HCT116 (cell line): ENCODE data around the gene TPTE2. TPM values are rescaled to one million over a fixed set of nuclear protein-coding genes. Genes with fewer than 3 reads are reported as not detected.

Experiments used
- ATAC-seq: fragments of 200-7000 bp; cut with Tn5 transposase; 2 replicates; pipeline ENCODE4 v1.9.1; 2020; ENCODE audit warnings: mild to moderate bottlenecking, moderate library complexity
- BruUV-seq: library from RNA; stranded (reverse); fragments of 400-500 nt; replicated peaks from 2 replicates; lab custom pipeline; 2021; lab: Mats Ljungman, UMichigan
- CTCF ChIA-PET: fragments of 300-600 bp; sonication (Branson Sonifier 250); formaldehyde crosslinking; loops from one replicate; lab custom pipeline; 2021; ENCODE audit warnings: antibody characterized with exemption; lab: Charles Lee
- POLR2A ChIA-PET: fragments of 300-600, 350-600 bp; sonication (Branson Sonifier 250); formaldehyde crosslinking; loops from one replicate; lab custom pipeline; 2021; ENCODE audit warnings: antibody characterized with exemption; lab: Charles Lee
- RAD21 ChIA-PET, 2 experiments: fragments of 300-600 bp; sonication (Branson Sonifier 250); formaldehyde crosslinking; loops; one replicate each; lab custom pipeline; 2023; ENCODE audit warnings: low total read pairs in 2 of 2; ENCODE audit not compliant: uncharacterized antibody in 2 of 2, unreplicated experiment in 2 of 2, low non-redundant PET in 1 of 2; lab: Charles Lee
- DNase-seq: peaks from one replicate; pipeline ENCODE4 v3.0.0-alpha.2; 2010; ENCODE audit warnings: low read depth, low spot score
- H2AFZ ChIP-seq: fragments of 200-600 bp; shearing (Covaris generic), sonication (generic); 2 replicates; pipeline ENCODE4 v1.6.1; 2017; ENCODE audit warnings: low read depth, mixed run types, mixed read lengths, antibody characterized with exemption, low read length; ENCODE audit not compliant: poor library complexity, severe bottlenecking
- H3K27ac ChIP-seq: 2 replicates; pipeline ENCODE4 v1.5.1; 2012; ENCODE audit warnings: low read depth, low read length
- H3K27me3 ChIP-seq: fragments of 200-600 bp; sonication (generic); 2 replicates; pipeline ENCODE4 v1.6.1; 2016; ENCODE audit warnings: mixed run types, low read length, mixed read lengths; ENCODE audit not compliant: insufficient read depth
- H3K36me3 ChIP-seq, 2 experiments: fragments of 200-500 bp in 1 of 2; fragments of 200-600 bp in 1 of 2; sonication (Bioruptor generic) in 1 of 2; sonication (generic) in 1 of 2; 2 replicates each; pipeline versions ENCODE4 v1.5.1 to v1.6.1; 2014 to 2016; ENCODE audit warnings: low read length in 2 of 2, inconsistent platforms in 1 of 2, mixed read lengths in 1 of 2, mixed run types in 1 of 2; ENCODE audit not compliant: insufficient read depth in 2 of 2, control insufficient read depth in 1 of 2
- H3K4me1 ChIP-seq, 2 experiments: fragments of 200-600 bp in 1 of 2; sonication (generic) in 1 of 2; 2 replicates each; pipeline versions ENCODE4 v1.5.1 to v1.6.1; 2012 to 2017; ENCODE audit warnings: low read length in 2 of 2, inconsistent platforms in 1 of 2, mild to moderate bottlenecking in 1 of 2, mixed read lengths in 1 of 2, mixed run types in 1 of 2, moderate library complexity in 1 of 2; ENCODE audit not compliant: insufficient read depth in 2 of 2, control insufficient read depth in 1 of 2
- H3K4me2 ChIP-seq: fragments of 200-600 bp; sonication (generic); 2 replicates; pipeline ENCODE4 v1.6.1; 2017; ENCODE audit warnings: mixed run types, low read length, mixed read lengths
- H3K4me3 ChIP-seq, 2 experiments: fragments of 200-600 bp in 1 of 2; sonication (generic) in 1 of 2; replicated peaks in 1 of 2; 2 replicates each; pipeline ENCODE4 v1.5.1; 2011 to 2016; ENCODE audit warnings: low read length in 2 of 2, control low read depth in 1 of 2, low read depth in 1 of 2, mild to moderate bottlenecking in 1 of 2, mixed read lengths in 1 of 2, mixed run types in 1 of 2
- H3K79me2 ChIP-seq: fragments of 200-600 bp; sonication (generic); 2 replicates; pipeline ENCODE4 v1.6.1; 2017; ENCODE audit warnings: mild to moderate bottlenecking, mixed run types, low read length, moderate library complexity, mixed read lengths; ENCODE audit not compliant: insufficient read depth
- H3K9ac ChIP-seq: fragments of 200-600 bp; sonication (generic); 2 replicates; pipeline ENCODE4 v1.6.1; 2016; ENCODE audit warnings: low read length, mixed read lengths
- H3K9me2 ChIP-seq: fragments of 200-600 bp; sonication (generic), shearing (Covaris generic); 2 replicates; pipeline ENCODE4 v1.6.1; 2017; ENCODE audit warnings: mixed run types, mild to moderate bottlenecking, moderate library complexity; ENCODE audit not compliant: insufficient read depth
- H3K9me3 ChIP-seq, 2 experiments: fragments of 200-500 bp in 1 of 2; fragments of 200-600 bp in 1 of 2; sonication (Bioruptor generic) in 1 of 2; sonication (generic) in 1 of 2; 2 replicates each; pipeline ENCODE4 v1.6.1; 2014 to 2017; ENCODE audit warnings: low read length in 2 of 2, mixed read lengths in 2 of 2, inconsistent platforms in 1 of 2, low read depth in 1 of 2, mild to moderate bottlenecking in 1 of 2, mixed run types in 1 of 2, moderate library complexity in 1 of 2; ENCODE audit not compliant: control insufficient read depth in 1 of 2, insufficient read depth in 1 of 2
- H4K20me1 ChIP-seq: fragments of 200-600 bp; sonication (generic), shearing (Covaris generic); 2 replicates; pipeline ENCODE4 v1.6.1; 2017; ENCODE audit warnings: mixed run types, mild to moderate bottlenecking, moderate library complexity; ENCODE audit not compliant: insufficient read depth
- CEBPB ChIP-seq: IDR thresholded peaks from 2 replicates; pipeline ENCODE4 v1.6.1; 2012; ENCODE audit warnings: low read depth
- EGR1 ChIP-seq: IDR thresholded peaks from 2 replicates; pipeline ENCODE4 v1.6.1; 2012; ENCODE audit warnings: low read depth
- ELF1 ChIP-seq: IDR thresholded peaks from 2 replicates; pipeline ENCODE4 v1.6.1; 2012; ENCODE audit warnings: low read depth, borderline replicate concordance
- EZH2 ChIP-seq: fragments of 200-600 bp; sonication (generic); IDR thresholded peaks from 2 replicates; pipeline ENCODE4 v1.6.1; 2017; ENCODE audit warnings: antibody characterized with exemption, mixed run types
- EZH2phosphoT487 ChIP-seq: fragments of 200-600 bp; IDR thresholded peaks from 2 replicates; pipeline ENCODE4 v1.6.1; 2018; ENCODE audit warnings: antibody characterized with exemption, borderline replicate concordance
- FOSL1 ChIP-seq: IDR thresholded peaks from 2 replicates; pipeline ENCODE4 v1.6.1; 2012; ENCODE audit warnings: low read depth
- POLR2A ChIP-seq: IDR thresholded peaks from 2 replicates; pipeline ENCODE4 v1.7.0; 2011; ENCODE audit warnings: borderline replicate concordance; ENCODE audit not compliant: insufficient read depth, insufficient read length; ENCODE audit errors: extremely low read depth
- SIN3A ChIP-seq: IDR thresholded peaks from 2 replicates; pipeline ENCODE4 v1.6.1; 2012; ENCODE audit warnings: low read depth
- SP1 ChIP-seq: IDR thresholded peaks from 2 replicates; pipeline ENCODE4 v1.6.1; 2012; ENCODE audit warnings: low read depth
- SRF ChIP-seq: IDR thresholded peaks from 2 replicates; pipeline ENCODE4 v1.6.1; 2012; ENCODE audit warnings: low read depth
- TCF7L2 ChIP-seq: IDR thresholded peaks from 2 replicates; pipeline ENCODE4 v1.7.0; 2011; ENCODE audit warnings: borderline replicate concordance, inconsistent platforms; ENCODE audit not compliant: insufficient read depth, insufficient read length; ENCODE audit errors: extremely low read depth
- YY1 ChIP-seq: IDR thresholded peaks from 2 replicates; pipeline ENCODE4 v1.6.1; 2011; ENCODE audit warnings: low read length, low read depth, moderate library complexity, mild to moderate bottlenecking; ENCODE audit not compliant: insufficient replicate concordance; ENCODE audit errors: extremely low read depth
- ZFX ChIP-seq: fragments of 450-650 bp; IDR thresholded peaks from 2 replicates; pipeline ENCODE4 v1.6.1; 2017
- ZNF274 ChIP-seq: fragments of 200-500 bp; sonication (Bioruptor generic); IDR thresholded peaks from 2 replicates; pipeline ENCODE4 v1.6.1; 2014; ENCODE audit warnings: mild to moderate bottlenecking, low read depth, low read length, inconsistent platforms
- intact Hi-C: fragments of 100-400 bp; cut with micrococcal nuclease; formaldehyde crosslinking; loops from 2 replicates; pipeline ENCODE4 v1.10.0; 2022
- total RNA-seq: library from RNA; stranded (reverse); gene quantifications from one replicate; pipeline ENCODE4 v1.2.1, GENCODE V29; 2021; ENCODE audit not compliant: unreplicated experiment
- TF ChIP-seq, protein P1 (sequence below): IDR thresholded peaks from 2 replicates; pipeline ENCODE4 v1.6.1; 2012; ENCODE audit warnings: low read depth
- TF ChIP-seq, protein P2 (sequence below): IDR thresholded peaks from 2 replicates; pipeline ENCODE4 v1.6.1; 2011; ENCODE audit warnings: mild to moderate bottlenecking, low read length, moderate library complexity; ENCODE audit not compliant: insufficient replicate concordance; ENCODE audit errors: extremely low read depth
- TF ChIP-seq, protein P3 (sequence below): IDR thresholded peaks from 2 replicates; pipeline ENCODE4 v1.6.1; 2012
- TF ChIP-seq, protein P4 (sequence below), 3 experiments: fragments of 200-600 bp in 1 of 3; sonication (generic) in 1 of 3; IDR thresholded peaks in 2 of 3; conservative IDR thresholded peaks in 1 of 3; 2 replicates each; pipeline ENCODE4 v1.5.1; 2012 to 2017; ENCODE audit warnings: low read depth in 2 of 3, low read length in 2 of 3, antibody characterized with exemption in 1 of 3, borderline replicate concordance in 1 of 3, control low read depth in 1 of 3, mild to moderate bottlenecking in 1 of 3, mixed read lengths in 1 of 3, mixed run types in 1 of 3, moderate library complexity in 1 of 3; ENCODE audit not compliant: insufficient read depth in 1 of 3

The TPTE2 gene
- total RNA-seq, 1 experiment from 2014 or later: not detected

DNA sequence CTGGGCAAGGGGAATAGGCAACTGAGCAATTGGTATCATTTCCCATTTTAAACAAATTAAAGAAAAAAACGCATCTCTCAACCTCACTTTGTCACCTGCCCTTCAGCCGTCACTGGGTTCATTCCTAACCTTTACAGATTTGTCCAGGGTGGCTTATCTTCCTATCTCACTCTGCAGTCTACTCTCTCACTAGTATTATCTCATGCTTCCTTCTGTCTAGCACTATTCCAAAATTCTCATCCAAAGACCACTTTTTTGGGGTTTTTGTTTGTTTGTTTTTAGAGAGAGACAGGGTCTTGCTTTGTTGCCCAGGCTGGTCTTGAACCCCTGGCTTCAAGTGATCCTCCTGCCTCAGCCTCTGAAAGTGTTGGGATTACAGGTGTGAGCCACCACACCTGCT, 45.4 kb upstream of the TPTE2 start:
- intact Hi-C loops: no loop called here
- H3K27ac ChIP-seq: no peak overlapping the region
- DNase-seq: no peak
- no peak overlapping the region for H2AFZ ChIP-seq
- ATAC-seq: no peak
- no peaks in the 10 kb centered on the region for H3K9me3 ChIP-seq
- H3K4me2 ChIP-seq: no peak overlapping the region
- H3K4me1 ChIP-seq: peaks cover 25 to 45% of the 10 kb centered on the region in 2 experiments
- RAD21 ChIA-PET: no interaction called here
- no peak overlapping the region for H3K4me3 ChIP-seq
- no TSS peak for BruUV-seq
- no peaks in the 10 kb centered on the region for H3K36me3 ChIP-seq
- peaks cover 100% of the 10 kb centered on the region for H3K79me2 ChIP-seq
- TF ChIP-seq ELF1 (no peak), TCF7L2 (no peak), SRF (no peak), CEBPB (no peak), FOSL1 (no peak), SP1 (no peak), EZH2phosphoT487 (no peak), YY1 (no peak), POLR2A (no peak), SIN3A (no peak), EGR1 (no peak), EZH2 (no peak), ZNF274 (no peak), ZFX (no peak)
- TF ChIP-seq, protein P1, sequence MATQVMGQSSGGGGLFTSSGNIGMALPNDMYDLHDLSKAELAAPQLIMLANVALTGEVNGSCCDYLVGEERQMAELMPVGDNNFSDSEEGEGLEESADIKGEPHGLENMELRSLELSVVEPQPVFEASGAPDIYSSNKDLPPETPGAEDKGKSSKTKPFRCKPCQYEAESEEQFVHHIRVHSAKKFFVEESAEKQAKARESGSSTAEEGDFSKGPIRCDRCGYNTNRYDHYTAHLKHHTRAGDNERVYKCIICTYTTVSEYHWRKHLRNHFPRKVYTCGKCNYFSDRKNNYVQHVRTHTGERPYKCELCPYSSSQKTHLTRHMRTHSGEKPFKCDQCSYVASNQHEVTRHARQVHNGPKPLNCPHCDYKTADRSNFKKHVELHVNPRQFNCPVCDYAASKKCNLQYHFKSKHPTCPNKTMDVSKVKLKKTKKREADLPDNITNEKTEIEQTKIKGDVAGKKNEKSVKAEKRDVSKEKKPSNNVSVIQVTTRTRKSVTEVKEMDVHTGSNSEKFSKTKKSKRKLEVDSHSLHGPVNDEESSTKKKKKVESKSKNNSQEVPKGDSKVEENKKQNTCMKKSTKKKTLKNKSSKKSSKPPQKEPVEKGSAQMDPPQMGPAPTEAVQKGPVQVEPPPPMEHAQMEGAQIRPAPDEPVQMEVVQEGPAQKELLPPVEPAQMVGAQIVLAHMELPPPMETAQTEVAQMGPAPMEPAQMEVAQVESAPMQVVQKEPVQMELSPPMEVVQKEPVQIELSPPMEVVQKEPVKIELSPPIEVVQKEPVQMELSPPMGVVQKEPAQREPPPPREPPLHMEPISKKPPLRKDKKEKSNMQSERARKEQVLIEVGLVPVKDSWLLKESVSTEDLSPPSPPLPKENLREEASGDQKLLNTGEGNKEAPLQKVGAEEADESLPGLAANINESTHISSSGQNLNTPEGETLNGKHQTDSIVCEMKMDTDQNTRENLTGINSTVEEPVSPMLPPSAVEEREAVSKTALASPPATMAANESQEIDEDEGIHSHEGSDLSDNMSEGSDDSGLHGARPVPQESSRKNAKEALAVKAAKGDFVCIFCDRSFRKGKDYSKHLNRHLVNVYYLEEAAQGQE: no peak
- TF ChIP-seq, protein P2, sequence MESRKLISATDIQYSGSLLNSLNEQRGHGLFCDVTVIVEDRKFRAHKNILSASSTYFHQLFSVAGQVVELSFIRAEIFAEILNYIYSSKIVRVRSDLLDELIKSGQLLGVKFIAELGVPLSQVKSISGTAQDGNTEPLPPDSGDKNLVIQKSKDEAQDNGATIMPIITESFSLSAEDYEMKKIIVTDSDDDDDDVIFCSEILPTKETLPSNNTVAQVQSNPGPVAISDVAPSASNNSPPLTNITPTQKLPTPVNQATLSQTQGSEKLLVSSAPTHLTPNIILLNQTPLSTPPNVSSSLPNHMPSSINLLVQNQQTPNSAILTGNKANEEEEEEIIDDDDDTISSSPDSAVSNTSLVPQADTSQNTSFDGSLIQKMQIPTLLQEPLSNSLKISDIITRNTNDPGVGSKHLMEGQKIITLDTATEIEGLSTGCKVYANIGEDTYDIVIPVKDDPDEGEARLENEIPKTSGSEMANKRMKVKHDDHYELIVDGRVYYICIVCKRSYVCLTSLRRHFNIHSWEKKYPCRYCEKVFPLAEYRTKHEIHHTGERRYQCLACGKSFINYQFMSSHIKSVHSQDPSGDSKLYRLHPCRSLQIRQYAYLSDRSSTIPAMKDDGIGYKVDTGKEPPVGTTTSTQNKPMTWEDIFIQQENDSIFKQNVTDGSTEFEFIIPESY: no peak
- TF ChIP-seq, protein P3, sequence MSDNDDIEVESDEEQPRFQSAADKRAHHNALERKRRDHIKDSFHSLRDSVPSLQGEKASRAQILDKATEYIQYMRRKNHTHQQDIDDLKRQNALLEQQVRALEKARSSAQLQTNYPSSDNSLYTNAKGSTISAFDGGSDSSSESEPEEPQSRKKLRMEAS: no peak
- TF ChIP-seq, protein P4, sequence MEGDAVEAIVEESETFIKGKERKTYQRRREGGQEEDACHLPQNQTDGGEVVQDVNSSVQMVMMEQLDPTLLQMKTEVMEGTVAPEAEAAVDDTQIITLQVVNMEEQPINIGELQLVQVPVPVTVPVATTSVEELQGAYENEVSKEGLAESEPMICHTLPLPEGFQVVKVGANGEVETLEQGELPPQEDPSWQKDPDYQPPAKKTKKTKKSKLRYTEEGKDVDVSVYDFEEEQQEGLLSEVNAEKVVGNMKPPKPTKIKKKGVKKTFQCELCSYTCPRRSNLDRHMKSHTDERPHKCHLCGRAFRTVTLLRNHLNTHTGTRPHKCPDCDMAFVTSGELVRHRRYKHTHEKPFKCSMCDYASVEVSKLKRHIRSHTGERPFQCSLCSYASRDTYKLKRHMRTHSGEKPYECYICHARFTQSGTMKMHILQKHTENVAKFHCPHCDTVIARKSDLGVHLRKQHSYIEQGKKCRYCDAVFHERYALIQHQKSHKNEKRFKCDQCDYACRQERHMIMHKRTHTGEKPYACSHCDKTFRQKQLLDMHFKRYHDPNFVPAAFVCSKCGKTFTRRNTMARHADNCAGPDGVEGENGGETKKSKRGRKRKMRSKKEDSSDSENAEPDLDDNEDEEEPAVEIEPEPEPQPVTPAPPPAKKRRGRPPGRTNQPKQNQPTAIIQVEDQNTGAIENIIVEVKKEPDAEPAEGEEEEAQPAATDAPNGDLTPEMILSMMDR (IDR thresholded peaks at IDR 0.05 in 2 of 3, conservative IDR thresholded peaks at IDR 0.05 in 1 of 3; ENCODE audit: borderline replicate concordance in 1 of 3, insufficient read depth in 1 of 3, low read depth in 2 of 3, low read length in 2 of 3): no peak
- H4K20me1 ChIP-seq: peaks cover 3% of the 10 kb centered on the region; the same call in 1 of the 2 replicates
- H3K27me3 ChIP-seq: no peaks in the 10 kb centered on the region
- no peak overlapping the region for H3K9ac ChIP-seq
- CTCF ChIA-PET: no interaction called here
- POLR2A ChIA-PET: no interaction called here
- H3K9me2 ChIP-seq: no peaks in the 10 kb centered on the region
